Nephron progenitor cell (in vitro differentiated cells): ENCODE data around the gene ITGA2.

Source experiments
- DNase-seq: peaks from one replicate; pipeline ENCODE4 v3.0.0; 2021
- H3K27ac Mint-ChIP-seq: 2 replicates; pipeline ENCODE4 v1.8.0; 2021; ENCODE audit warnings: mild to moderate bottlenecking, moderate library complexity, mixed read lengths
- H3K27me3 Mint-ChIP-seq: 2 replicates; pipeline ENCODE4 v1.8.0; 2021; ENCODE audit warnings: mild to moderate bottlenecking, low read depth, mixed read lengths; ENCODE audit not compliant: poor library complexity
- H3K36me3 Mint-ChIP-seq: 2 replicates; pipeline ENCODE4 v1.8.0; 2021; ENCODE audit warnings: low read depth, mixed read lengths
- H3K4me1 Mint-ChIP-seq: 2 replicates; pipeline ENCODE4 v1.8.0; 2021; ENCODE audit warnings: mixed read lengths
- H3K4me3 Mint-ChIP-seq: 2 replicates; pipeline ENCODE4 v1.8.0; 2021; ENCODE audit warnings: mild to moderate bottlenecking, moderate library complexity, mixed read lengths
- H3K9me3 Mint-ChIP-seq: 2 replicates; pipeline ENCODE4 v1.8.0; 2021; ENCODE audit warnings: mild to moderate bottlenecking, moderate library complexity, mixed read lengths
- TF ChIP-seq, protein P1 (sequence below): fragments of 200-600 bp; sonication (generic); IDR thresholded peaks from 2 replicates; pipeline ENCODE4 v1.5.0; 2021; ENCODE audit warnings: antibody characterized with exemption

The ITGA2 gene

DNA sequence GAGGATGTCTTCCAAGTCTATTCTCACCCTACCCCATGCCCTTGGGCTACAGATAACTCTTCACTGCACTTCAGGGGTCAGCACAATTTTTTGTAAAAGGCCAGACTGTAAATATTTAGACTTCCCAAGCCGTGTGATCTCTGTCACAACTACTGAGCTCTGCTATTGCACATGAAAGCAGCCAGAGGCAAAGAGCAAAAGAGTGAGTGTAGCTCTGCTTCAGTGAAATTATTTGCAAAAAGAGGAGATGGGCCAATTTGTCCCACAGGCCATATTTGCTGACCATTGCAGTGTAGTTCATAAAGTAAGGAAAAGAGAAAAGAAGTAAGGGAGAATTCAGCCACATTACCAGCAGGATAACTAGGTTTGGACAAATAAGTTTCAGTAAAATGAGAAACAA lies 127.4 kb downstream of the ITGA2 start:
- no peak overlapping the region for H3K27ac Mint-ChIP-seq
- H3K9me3 Mint-ChIP-seq, result no peaks in the 10 kb centered on the region
- DNase-seq, result no peak
- peaks cover 3% of the 10 kb centered on the region for H3K27me3 Mint-ChIP-seq
- H3K4me3 Mint-ChIP-seq, result no peak overlapping the region
- no peaks in the 10 kb centered on the region for H3K36me3 Mint-ChIP-seq
- TF ChIP-seq, protein P1, sequence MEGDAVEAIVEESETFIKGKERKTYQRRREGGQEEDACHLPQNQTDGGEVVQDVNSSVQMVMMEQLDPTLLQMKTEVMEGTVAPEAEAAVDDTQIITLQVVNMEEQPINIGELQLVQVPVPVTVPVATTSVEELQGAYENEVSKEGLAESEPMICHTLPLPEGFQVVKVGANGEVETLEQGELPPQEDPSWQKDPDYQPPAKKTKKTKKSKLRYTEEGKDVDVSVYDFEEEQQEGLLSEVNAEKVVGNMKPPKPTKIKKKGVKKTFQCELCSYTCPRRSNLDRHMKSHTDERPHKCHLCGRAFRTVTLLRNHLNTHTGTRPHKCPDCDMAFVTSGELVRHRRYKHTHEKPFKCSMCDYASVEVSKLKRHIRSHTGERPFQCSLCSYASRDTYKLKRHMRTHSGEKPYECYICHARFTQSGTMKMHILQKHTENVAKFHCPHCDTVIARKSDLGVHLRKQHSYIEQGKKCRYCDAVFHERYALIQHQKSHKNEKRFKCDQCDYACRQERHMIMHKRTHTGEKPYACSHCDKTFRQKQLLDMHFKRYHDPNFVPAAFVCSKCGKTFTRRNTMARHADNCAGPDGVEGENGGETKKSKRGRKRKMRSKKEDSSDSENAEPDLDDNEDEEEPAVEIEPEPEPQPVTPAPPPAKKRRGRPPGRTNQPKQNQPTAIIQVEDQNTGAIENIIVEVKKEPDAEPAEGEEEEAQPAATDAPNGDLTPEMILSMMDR, result no peak
- peaks cover 19% of the 10 kb centered on the region for H3K4me1 Mint-ChIP-seq

DNA sequence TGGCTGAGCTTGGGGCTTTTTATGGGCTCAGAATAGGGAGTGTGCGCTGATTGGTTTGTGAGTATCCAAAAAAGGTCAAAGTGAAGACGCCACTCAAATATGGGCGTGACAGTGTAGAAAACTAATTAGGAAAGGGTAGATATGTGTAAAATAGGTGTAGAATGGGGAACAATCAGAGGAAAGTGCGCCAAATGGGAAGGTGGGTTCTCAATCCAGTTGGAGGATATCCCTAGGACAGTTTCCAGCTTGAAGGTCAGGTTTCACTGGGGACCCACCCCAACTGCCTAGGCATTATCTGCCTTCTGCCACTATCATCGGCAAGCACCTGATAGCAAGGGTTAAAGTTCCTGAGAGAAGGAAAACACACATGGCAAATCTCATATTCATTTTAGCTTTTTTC lies 129.7 kb downstream of the ITGA2 start:
- no peak for DNase-seq
- Mint-ChIP-seq H3K36me3 (no peaks in the 10 kb centered on the region), H3K27ac (no peak overlapping the region), H3K9me3 (no peaks in the 10 kb centered on the region), H3K27me3 (peaks cover 3% of the 10 kb centered on the region), H3K4me1 (peaks cover 9% of the 10 kb centered on the region), H3K4me3 (no peak overlapping the region)
- TF ChIP-seq, protein P1, result no peak

DNA sequence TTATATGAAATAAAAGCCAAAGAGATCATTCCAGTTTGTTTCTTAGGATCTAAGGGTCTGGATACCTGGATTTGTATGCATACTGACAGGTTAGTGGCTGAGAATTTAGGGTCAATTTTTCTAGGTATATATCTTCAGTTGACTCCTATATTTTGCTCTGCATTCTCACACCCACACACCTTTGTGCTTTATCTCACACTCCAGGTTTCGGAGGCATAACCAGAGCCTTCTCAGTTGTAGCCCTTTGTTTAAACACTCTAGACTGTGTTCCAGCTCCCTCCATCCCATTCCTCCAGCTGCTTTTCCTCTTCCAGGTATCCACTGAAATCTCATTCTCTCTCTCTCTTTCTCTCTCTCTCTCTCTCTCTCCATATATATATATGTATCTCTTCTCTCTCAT lies 131.0 kb downstream of the ITGA2 start:
- Mint-ChIP-seq H3K4me1 (no peaks in the 10 kb centered on the region), H3K27ac (no peak overlapping the region), H3K27me3 (peaks cover 3% of the 10 kb centered on the region), H3K36me3 (no peaks in the 10 kb centered on the region), H3K9me3 (no peaks in the 10 kb centered on the region), H3K4me3 (no peak overlapping the region)
- no peak for DNase-seq
- TF ChIP-seq, protein P1, result no peak

DNA sequence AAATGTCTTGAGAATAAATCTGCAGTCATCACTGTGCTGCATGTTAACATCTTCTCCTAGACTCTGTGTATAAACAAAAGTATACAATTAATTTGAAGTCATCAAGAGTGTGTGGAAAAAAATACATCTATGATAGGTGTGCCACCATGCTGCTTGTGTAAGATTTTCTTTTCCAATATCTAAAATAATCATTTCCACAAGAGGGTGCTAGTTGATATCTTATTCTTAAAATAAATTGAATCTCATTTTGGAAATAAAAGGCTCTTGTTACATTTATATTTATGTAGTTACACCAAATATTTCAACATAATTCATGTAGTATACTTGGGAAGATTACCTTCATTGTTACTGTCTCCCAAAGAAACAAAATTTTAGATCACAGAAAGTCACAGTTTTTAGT lies 134.6 kb downstream of the ITGA2 start:
- H3K4me3 Mint-ChIP-seq, result no peak overlapping the region
- DNase-seq, result no peak
- H3K36me3 Mint-ChIP-seq, result no peaks in the 10 kb centered on the region
- no peaks in the 10 kb centered on the region for H3K4me1 Mint-ChIP-seq
- H3K27me3 Mint-ChIP-seq, result no peaks in the 10 kb centered on the region
- no peak overlapping the region for H3K27ac Mint-ChIP-seq
- H3K9me3 Mint-ChIP-seq, result no peaks in the 10 kb centered on the region
- TF ChIP-seq, protein P1, result no peak

DNA sequence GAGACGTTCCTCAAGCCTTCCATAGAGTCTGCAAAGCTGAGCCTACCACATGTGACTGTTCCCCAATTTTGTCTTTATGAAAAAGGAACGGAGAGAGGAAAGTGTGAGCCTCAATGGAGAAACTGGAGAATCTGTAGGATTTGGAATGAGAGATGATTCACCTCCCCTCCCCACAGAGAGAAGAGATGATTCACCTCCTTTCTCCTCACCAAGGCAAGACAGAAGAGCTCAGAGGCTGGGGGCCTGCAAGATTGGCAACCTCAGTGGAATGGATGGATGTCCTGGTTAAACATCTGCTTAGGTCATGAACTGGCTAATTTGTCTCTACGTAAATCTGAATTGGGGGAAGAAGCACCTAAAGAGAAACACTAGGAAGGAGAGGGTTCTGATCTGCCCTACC lies 137.4 kb downstream of the ITGA2 start:
- Mint-ChIP-seq H3K27me3 (no peaks in the 10 kb centered on the region), H3K4me1 (no peaks in the 10 kb centered on the region), H3K36me3 (no peaks in the 10 kb centered on the region), H3K4me3 (no peak overlapping the region), H3K9me3 (no peaks in the 10 kb centered on the region), H3K27ac (no peak overlapping the region)
- TF ChIP-seq, protein P1, result no peak
- DNase-seq, result no peak

DNA sequence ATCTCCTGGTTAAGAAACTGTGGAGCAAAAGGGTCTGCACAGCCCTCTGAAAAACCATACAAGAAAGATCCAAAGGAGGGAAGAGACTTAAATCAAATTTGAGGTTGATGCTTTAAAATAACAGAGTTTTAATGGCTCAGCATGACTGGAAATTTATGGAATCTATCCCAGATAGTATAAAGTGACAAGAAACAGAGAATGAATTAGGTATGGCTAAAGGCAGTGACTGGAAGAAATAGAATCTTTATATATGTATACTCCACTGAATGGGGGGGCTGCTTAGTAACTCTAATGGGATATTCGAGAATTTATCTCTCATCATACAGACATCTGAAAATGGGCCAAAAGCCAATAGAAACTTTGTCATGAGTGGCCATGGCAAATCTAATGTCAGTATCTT lies 138.0 kb downstream of the ITGA2 start:
- TF ChIP-seq, protein P1, result no peak
- H3K27ac Mint-ChIP-seq, result no peak overlapping the region
- H3K36me3 Mint-ChIP-seq, result no peaks in the 10 kb centered on the region
- no peaks in the 10 kb centered on the region for H3K27me3 Mint-ChIP-seq
- no peaks in the 10 kb centered on the region for H3K4me1 Mint-ChIP-seq
- DNase-seq, result no peak
- no peaks in the 10 kb centered on the region for H3K9me3 Mint-ChIP-seq
- no peak overlapping the region for H3K4me3 Mint-ChIP-seq
